AG09309 (cell line): ENCODE data around the gene SARM1.
"Not testable (repeated sequence)": the region's sequence is repeated elsewhere in the genome, so short reads cannot be mapped to it uniquely, and the experiment has no call there.

Source experiments
- DNase-seq: peaks from one replicate; pipeline ENCODE4 v3.0.0-alpha.2; 2010; ENCODE audit warnings: low read depth
- H3K4me3 ChIP-seq: 2 replicates; pipeline ENCODE4 v1.5.1; 2011; ENCODE audit warnings: mild to moderate bottlenecking, low read depth, low read length, moderate library complexity; ENCODE audit not compliant: control insufficient read depth
- TF ChIP-seq, protein P1 (sequence below): IDR thresholded peaks from 2 replicates; pipeline ENCODE4 v1.5.1; 2011; ENCODE audit warnings: mild to moderate bottlenecking, low read depth, low read length, inconsistent platforms; ENCODE audit not compliant: insufficient read depth, control insufficient read depth; ENCODE audit errors: missing control alignments

SARM1 gene

GRCh38 chr17:28427371-28427770, 55.9 kb downstream of the SARM1 start:
- TF ChIP-seq, protein P1, sequence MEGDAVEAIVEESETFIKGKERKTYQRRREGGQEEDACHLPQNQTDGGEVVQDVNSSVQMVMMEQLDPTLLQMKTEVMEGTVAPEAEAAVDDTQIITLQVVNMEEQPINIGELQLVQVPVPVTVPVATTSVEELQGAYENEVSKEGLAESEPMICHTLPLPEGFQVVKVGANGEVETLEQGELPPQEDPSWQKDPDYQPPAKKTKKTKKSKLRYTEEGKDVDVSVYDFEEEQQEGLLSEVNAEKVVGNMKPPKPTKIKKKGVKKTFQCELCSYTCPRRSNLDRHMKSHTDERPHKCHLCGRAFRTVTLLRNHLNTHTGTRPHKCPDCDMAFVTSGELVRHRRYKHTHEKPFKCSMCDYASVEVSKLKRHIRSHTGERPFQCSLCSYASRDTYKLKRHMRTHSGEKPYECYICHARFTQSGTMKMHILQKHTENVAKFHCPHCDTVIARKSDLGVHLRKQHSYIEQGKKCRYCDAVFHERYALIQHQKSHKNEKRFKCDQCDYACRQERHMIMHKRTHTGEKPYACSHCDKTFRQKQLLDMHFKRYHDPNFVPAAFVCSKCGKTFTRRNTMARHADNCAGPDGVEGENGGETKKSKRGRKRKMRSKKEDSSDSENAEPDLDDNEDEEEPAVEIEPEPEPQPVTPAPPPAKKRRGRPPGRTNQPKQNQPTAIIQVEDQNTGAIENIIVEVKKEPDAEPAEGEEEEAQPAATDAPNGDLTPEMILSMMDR, result no peak
- no peak for DNase-seq

GRCh38 chr17:28427982-28428381, 56.5 kb downstream of the SARM1 start:
- DNase-seq, H3K4me3 ChIP-seq: not testable (repeated sequence)

More at GRCh38 chr17:28427371-28427770, 55.9 kb downstream of the SARM1 start:
- H3K4me3 ChIP-seq, result no peak overlapping the region

DNA sequence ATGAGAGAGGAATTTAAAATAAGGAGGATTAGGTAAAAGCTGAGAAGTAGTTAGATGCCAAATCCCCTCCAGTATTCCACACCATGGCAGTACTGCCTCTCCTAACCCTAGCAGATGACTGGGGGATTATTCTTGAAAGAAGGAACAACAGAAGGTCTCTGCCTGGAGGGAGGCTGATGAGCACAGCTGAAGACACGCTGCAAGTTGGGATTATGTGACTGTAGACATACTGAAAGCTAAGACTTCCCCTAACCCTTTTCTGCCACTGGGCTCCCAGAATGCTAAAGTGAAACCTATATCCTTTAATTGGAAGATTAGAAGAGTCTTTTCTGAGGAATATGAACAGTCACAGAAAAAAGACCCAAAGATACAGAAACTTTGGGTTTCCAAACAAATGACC, 62.2 kb downstream of the SARM1 start:
- TF ChIP-seq, protein P1, result no peak
- H3K4me3 ChIP-seq, result no peak overlapping the region
- DNase-seq, result no peak

DNA sequence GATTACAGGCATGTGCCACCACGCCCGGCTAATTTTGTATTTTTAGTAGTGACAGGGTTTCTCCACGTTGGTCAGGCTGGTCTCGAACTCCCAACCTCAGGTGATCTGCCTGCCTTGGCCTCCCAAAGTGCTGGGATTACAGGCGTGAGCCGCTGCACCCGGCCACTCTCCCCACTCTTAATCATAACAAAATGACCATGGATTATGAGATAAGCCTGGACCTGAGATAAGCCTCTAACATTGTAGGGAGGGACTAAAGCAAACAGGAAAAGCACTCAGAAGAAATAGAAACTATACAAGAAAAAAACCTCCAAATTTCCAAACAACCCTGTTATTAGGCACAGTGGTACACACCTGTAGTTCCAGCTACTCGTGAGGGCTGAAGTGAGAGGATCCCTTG, 62.8 kb downstream of the SARM1 start:
- not testable (repeated sequence) for H3K4me3 ChIP-seq, DNase-seq

DNA sequence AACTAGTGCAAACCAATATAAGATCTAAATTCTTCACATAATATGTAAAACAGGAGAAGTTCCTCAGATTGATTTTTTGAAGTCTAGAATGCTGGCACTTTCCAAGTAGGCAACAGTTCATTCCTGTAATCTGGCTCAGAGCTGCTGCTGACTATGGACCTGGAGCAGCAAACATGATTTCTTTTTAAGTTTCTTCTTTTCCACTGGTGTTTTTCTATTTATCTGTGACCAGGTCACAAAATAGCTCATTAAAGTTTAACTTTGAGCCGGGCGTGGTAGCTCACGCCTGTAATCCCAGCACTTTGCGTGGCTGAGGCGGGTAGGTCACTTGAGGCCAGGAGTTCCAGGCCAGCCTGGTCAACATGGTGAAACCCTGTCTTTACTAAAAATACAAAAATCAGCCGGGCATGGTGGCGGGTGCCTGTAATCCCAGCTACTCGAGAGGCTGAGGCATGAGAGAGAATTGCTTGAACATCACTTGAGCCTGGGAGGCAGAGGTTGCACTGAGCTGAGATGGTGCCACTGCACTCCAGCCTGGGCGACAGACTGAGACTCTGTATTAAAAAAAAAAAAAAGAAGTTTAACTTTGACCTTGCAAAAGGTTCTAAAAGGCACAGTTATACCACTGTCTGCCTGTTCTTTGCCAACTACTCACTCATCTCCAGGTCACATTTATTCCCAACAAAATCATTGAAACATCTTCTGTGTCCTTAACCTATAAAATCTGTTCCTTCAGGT, 72.6 kb downstream of the SARM1 start:
- DNase-seq, result no peak
- H3K4me3 ChIP-seq, result no peak overlapping the region
- TF ChIP-seq, protein P1, result no peak

GRCh38 chr17:28446716-28447395, 75.4 kb downstream of the SARM1 start:
- H3K4me3 ChIP-seq, result no peak overlapping the region
- TF ChIP-seq, protein P1, result no peak
- DNase-seq, result no peak

GRCh38 chr17:28447396-28447760, 75.9 kb downstream of the SARM1 start:
- TF ChIP-seq, protein P1, result no peak
- no peak for DNase-seq
- no peak overlapping the region for H3K4me3 ChIP-seq
